ENCODE data around the gene EPHA5.

The EPHA5 gene

GRCh38 chr4:65370709-65371108, 299.6 kb downstream of the EPHA5 start:
- TF ChIP-seq CTCF (conservative IDR thresholded peaks at IDR 0.05; ENCODE audit: low read length) = no peak
- no peak overlapping the region for H3K4me3 ChIP-seq (ENCODE audit: low read length)
- DNase-seq (ENCODE audit: low read depth) = no peak

- H3K4me3 ChIP-seq (ENCODE audit: low read length) = no peak overlapping the region
- no peak for TF ChIP-seq CTCF (conservative IDR thresholded peaks at IDR 0.05; ENCODE audit: low read length)
- no peak for DNase-seq (ENCODE audit: low read depth)
Observed at GRCh38 chr4:65367306-65367705, 303.0 kb downstream of the EPHA5 start.

- no peak overlapping the region for H3K4me3 ChIP-seq (ENCODE audit: low read length)
Observed at GRCh38 chr4:65358914-65359313, 311.4 kb downstream of the EPHA5 start.

GRCh38 chr4:65353098-65353497, 317.2 kb downstream of the EPHA5 start:
- no peak for DNase-seq (ENCODE audit: low read depth)
- TF ChIP-seq CTCF (conservative IDR thresholded peaks at IDR 0.05; ENCODE audit: low read length) = no peak
- no peak overlapping the region for H3K4me3 ChIP-seq (ENCODE audit: low read length)

More at GRCh38 chr4:65358914-65359313, 311.4 kb downstream of the EPHA5 start:
- TF ChIP-seq CTCF (conservative IDR thresholded peaks at IDR 0.05; ENCODE audit: low read length) = no peak
- DNase-seq (ENCODE audit: low read depth) = no peak

GRCh38 chr4:65344278-65344825, 325.9 kb downstream of the EPHA5 start:
- no peak for DNase-seq (ENCODE audit: low read depth)
- H3K4me3 ChIP-seq (ENCODE audit: low read length) = no peak overlapping the region
- TF ChIP-seq CTCF (conservative IDR thresholded peaks at IDR 0.05; ENCODE audit: low read length) = no peak

- no peak overlapping the region for H3K4me3 ChIP-seq (ENCODE audit: low read length)
- DNase-seq (ENCODE audit: low read depth) = no peak
- no peak for TF ChIP-seq CTCF (conservative IDR thresholded peaks at IDR 0.05; ENCODE audit: low read length)
Observed at GRCh38 chr4:65343342-65343741, 326.9 kb downstream of the EPHA5 start.

- no peak for DNase-seq (ENCODE audit: low read depth)
- H3K4me3 ChIP-seq (ENCODE audit: low read length) = no peak overlapping the region
- no peak for TF ChIP-seq CTCF (conservative IDR thresholded peaks at IDR 0.05; ENCODE audit: low read length)
Observed at GRCh38 chr4:65341557-65341956, 328.7 kb downstream of the EPHA5 start.

All from AG10803 (cell line).